Peyer's patch (tissue), 4 donors: ENCODE data around the gene ZXDC. TPM values are rescaled to one million over a fixed set of nuclear protein-coding genes. Genes with fewer than 3 reads are reported as not detected.

Experiments used
- DNase-seq, 3 donors: peaks; one replicate each; pipeline ENCODE4 v3.0.0-alpha.2; 2017 to 2019
- H3K27ac ChIP-seq, 4 donors: fragments of 200-600 bp; sonication (generic); one replicate each; pipeline ENCODE4 v1.5.1; 2016 to 2019
- H3K27me3 ChIP-seq, 2 donors: fragments of 200-600 bp; sonication (generic); one replicate each; pipeline ENCODE4 v1.5.1; 2019
- H3K36me3 ChIP-seq, 3 donors: fragments of 200-600 bp; sonication (generic); one replicate each; pipeline ENCODE4 v1.5.1; 2016 to 2019
- H3K4me1 ChIP-seq, 4 donors: fragments of 200-600 bp; sonication (generic); one replicate each; pipeline ENCODE4 v1.5.1; 2016 to 2019
- H3K4me3 ChIP-seq, 4 donors: fragments of 200-600 bp; sonication (generic); 1 replicate in 3 of 4; 2 replicates in 1 of 4; pipeline ENCODE4 v1.5.1; 2016 to 2019; ENCODE audit warnings: mild to moderate bottlenecking in 1 of 4
- H3K9me3 ChIP-seq, 4 donors: fragments of 200-600 bp; sonication (generic); one replicate each; pipeline ENCODE4 v1.5.1; 2016 to 2019; ENCODE audit warnings: mild to moderate bottlenecking in 1 of 4
- POLR2A ChIP-seq, 2 donors: fragments of 450-650 bp; IDR thresholded peaks; one replicate each; pipeline ENCODE4 v1.5.1; 2017; ENCODE audit warnings: antibody characterized with exemption in 2 of 2, mild to moderate bottlenecking in 2 of 2, moderate library complexity in 2 of 2
- total RNA-seq, 4 donors: library from RNA; depleted of rRNA; stranded (reverse); fragments of >200 nt; gene quantifications; one replicate each; pipeline ENCODE4 v1.1.0, GENCODE V29; 2016
- TF ChIP-seq, protein P1 (sequence below), 6 experiments: fragments of 450-650 bp in 4 of 6; fragments of 200-600 bp in 2 of 6; sonication (generic) in 1 of 6; IDR thresholded peaks; one replicate each; pipeline ENCODE4 v1.5.1; 2017 to 2019; ENCODE audit warnings: antibody characterized with exemption in 6 of 6, mild to moderate bottlenecking in 3 of 6, moderate library complexity in 1 of 6

The ZXDC gene, protein sequence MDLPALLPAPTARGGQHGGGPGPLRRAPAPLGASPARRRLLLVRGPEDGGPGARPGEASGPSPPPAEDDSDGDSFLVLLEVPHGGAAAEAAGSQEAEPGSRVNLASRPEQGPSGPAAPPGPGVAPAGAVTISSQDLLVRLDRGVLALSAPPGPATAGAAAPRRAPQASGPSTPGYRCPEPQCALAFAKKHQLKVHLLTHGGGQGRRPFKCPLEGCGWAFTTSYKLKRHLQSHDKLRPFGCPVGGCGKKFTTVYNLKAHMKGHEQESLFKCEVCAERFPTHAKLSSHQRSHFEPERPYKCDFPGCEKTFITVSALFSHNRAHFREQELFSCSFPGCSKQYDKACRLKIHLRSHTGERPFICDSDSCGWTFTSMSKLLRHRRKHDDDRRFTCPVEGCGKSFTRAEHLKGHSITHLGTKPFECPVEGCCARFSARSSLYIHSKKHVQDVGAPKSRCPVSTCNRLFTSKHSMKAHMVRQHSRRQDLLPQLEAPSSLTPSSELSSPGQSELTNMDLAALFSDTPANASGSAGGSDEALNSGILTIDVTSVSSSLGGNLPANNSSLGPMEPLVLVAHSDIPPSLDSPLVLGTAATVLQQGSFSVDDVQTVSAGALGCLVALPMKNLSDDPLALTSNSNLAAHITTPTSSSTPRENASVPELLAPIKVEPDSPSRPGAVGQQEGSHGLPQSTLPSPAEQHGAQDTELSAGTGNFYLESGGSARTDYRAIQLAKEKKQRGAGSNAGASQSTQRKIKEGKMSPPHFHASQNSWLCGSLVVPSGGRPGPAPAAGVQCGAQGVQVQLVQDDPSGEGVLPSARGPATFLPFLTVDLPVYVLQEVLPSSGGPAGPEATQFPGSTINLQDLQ
- total RNA-seq, result 10 to 100 TPM; 44.1 to 99.8 (median 67.5) TPM

- H3K36me3 ChIP-seq, result peaks cover 0 to 14% (median 0%) of the 10 kb centered on the region in 3 donors
- peaks cover 7 to 37% (median 22%) of the 10 kb centered on the region in 4 donors for H3K4me1 ChIP-seq
- peak; percentile 89 to 97 (median 96) for DNase-seq
- no peaks in the 10 kb centered on the region for H3K27me3 ChIP-seq
- H3K4me3 ChIP-seq, result peak within 1 kb of the TSS; percentile 71 to 98 (median 80)
- TF ChIP-seq, protein P1, sequence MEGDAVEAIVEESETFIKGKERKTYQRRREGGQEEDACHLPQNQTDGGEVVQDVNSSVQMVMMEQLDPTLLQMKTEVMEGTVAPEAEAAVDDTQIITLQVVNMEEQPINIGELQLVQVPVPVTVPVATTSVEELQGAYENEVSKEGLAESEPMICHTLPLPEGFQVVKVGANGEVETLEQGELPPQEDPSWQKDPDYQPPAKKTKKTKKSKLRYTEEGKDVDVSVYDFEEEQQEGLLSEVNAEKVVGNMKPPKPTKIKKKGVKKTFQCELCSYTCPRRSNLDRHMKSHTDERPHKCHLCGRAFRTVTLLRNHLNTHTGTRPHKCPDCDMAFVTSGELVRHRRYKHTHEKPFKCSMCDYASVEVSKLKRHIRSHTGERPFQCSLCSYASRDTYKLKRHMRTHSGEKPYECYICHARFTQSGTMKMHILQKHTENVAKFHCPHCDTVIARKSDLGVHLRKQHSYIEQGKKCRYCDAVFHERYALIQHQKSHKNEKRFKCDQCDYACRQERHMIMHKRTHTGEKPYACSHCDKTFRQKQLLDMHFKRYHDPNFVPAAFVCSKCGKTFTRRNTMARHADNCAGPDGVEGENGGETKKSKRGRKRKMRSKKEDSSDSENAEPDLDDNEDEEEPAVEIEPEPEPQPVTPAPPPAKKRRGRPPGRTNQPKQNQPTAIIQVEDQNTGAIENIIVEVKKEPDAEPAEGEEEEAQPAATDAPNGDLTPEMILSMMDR (IDR thresholded peaks at IDR 0.05), result peak in 4 of 6 experiments; percentile 36 to 54 (median 47)
- peak; percentile 39 to 92 for TF ChIP-seq POLR2A (IDR thresholded peaks at IDR 0.05)
- H3K9me3 ChIP-seq, result no peaks in the 10 kb centered on the region
- H3K27ac ChIP-seq, result peak within 1 kb of the TSS; percentile 86 to 99 (median 94)
These were observed at the start of gene ZXDC for GRCh38 chr3:126475413-126476114. ZXDC (minus strand) TSS chr3:126475891; CDS start chr3:126475865, 26 bp downstream.

DNA sequence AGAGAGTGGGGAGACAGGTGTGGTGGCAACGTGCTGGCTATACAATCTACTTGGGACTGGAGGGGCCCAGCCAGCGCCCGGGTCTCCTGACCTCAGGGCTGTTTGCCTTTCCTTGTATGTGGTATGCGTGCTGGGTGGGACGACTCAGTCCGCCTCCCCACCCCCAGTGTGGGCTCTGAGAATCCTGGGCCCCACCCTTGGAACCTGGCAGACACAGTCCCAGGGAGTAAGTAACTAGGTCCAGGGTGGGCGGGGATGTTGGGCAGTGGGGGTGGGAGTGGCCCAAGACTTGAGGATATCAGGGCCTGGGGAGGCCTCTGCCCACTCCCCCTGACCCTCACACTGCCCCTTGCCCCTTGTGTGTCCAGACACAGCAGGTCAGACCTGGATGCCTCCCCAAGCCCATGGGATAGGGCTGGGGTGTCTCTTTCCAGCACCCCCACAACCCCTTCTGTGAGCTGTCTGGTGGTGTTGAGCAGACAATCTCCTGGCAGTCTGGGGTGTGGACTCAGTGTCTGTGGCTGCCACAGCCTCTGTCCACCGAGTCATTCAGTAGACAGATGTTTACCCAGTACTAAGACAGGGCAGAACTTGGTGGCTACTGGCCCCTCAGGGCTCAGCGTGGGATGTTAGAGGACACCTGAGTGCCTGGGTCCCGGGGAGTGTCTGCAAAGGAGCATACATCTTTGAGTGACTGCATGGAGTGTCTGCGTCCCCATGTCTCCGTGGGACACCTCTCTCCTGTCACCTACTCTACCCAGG is 49.6 kb upstream of the ZXDC start:
- Histone ChIP-seq H3K36me3 (no peaks in the 10 kb centered on the region), H3K27ac (no peak overlapping the region), H3K4me3 (peak overlapping the region in 1 of 4 donors; percentile 69), H3K9me3 (no peaks in the 10 kb centered on the region), H3K4me1 (peaks cover 0 to 19% (median 3%) of the 10 kb centered on the region in 4 donors), H3K27me3 (no peaks in the 10 kb centered on the region)
- no peak for TF ChIP-seq POLR2A (IDR thresholded peaks at IDR 0.05)
- TF ChIP-seq, protein P1 (IDR thresholded peaks at IDR 0.05), result no peak
- DNase-seq, result peak in 1 of 3 donors; percentile 47

GRCh38 chr3:126524429-126524988 is 48.8 kb upstream of the ZXDC start:
- Histone ChIP-seq H3K36me3 (no peaks in the 10 kb centered on the region), H3K27ac (peak overlapping the region in 2 of 4 donors; percentile 27 to 68), H3K4me3 (peak overlapping the region; percentile 4 to 69 (median 42)), H3K27me3 (no peaks in the 10 kb centered on the region), H3K4me1 (peaks cover 0 to 19% (median 3%) of the 10 kb centered on the region in 4 donors), H3K9me3 (no peaks in the 10 kb centered on the region)
- TF ChIP-seq POLR2A (IDR thresholded peaks at IDR 0.05), result no peak
- DNase-seq, result peak in 1 of 3 donors; percentile 63

GRCh38 chr3:126523745-126524428 is 48.2 kb upstream of the ZXDC start, which contains the start of gene CHST13:
CHST13 (plus strand) TSS chr3:126524155; CDS start chr3:126524333, 178 bp downstream.
- Histone ChIP-seq H3K4me1 (peaks cover 0 to 19% (median 3%) of the 10 kb centered on the region in 4 donors), H3K4me3 (peak within 1 kb of the TSS; percentile 4 to 69 (median 42))
- TF ChIP-seq POLR2A (IDR thresholded peaks at IDR 0.05), result peak in 1 of 2 donors; percentile 22
- TF ChIP-seq, protein P1 (IDR thresholded peaks at IDR 0.05), result no peak

GRCh38 chr3:126522363-126522788 is 46.7 kb upstream of the ZXDC start:
- Histone ChIP-seq H3K4me3 (no peak overlapping the region), H3K27me3 (no peaks in the 10 kb centered on the region), H3K27ac (no peak overlapping the region), H3K4me1 (peaks cover 0 to 19% (median 3%) of the 10 kb centered on the region in 4 donors), H3K9me3 (no peaks in the 10 kb centered on the region), H3K36me3 (no peaks in the 10 kb centered on the region)
- DNase-seq, result peak; percentile 48 to 78 (median 60)
- TF ChIP-seq, protein P1 (IDR thresholded peaks at IDR 0.05), result peak; percentile 63 to 96 (median 75)
- no peak for TF ChIP-seq POLR2A (IDR thresholded peaks at IDR 0.05)

More at GRCh38 chr3:126523745-126524428, 48.2 kb upstream of the ZXDC start, which contains the start of gene CHST13:
- Histone ChIP-seq H3K27me3 (no peaks in the 10 kb centered on the region), H3K9me3 (no peaks in the 10 kb centered on the region), H3K27ac (peak within 1 kb of the TSS in 2 of 4 donors; percentile 27 to 68), H3K36me3 (no peaks in the 10 kb centered on the region)
- peak in 2 of 3 donors; percentile 79 to 88 for DNase-seq
